ENCODE data around the gene TUT1.
"Not testable (repeated sequence)": the region's sequence is repeated elsewhere in the genome, so short reads cannot be mapped to it uniquely, and the experiment has no call there.

TUT1 gene

DNA sequence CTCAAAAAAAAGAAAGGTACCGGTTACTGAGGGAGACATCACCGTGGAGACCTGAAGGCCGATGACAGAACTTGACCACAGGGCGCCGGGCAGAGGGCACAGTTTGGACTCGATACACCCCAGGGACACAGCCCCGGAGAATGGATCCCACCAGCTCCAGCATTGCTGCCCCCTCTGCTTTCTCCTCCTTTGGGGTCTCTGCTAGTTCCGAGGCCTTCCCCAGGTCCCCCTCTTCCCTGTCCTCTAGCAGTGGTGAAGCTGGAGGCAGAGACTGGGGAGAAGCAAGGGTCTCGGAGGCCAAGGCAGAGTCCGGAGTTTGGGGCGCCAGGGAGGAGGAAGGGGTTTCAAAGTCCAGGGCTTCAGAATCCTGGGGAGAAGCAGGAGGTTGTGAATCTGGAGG lies 12.8 kb downstream of the TUT1 start:
- DNase-seq (ENCODE audit: low read depth, low spot score), result no peak

DNA sequence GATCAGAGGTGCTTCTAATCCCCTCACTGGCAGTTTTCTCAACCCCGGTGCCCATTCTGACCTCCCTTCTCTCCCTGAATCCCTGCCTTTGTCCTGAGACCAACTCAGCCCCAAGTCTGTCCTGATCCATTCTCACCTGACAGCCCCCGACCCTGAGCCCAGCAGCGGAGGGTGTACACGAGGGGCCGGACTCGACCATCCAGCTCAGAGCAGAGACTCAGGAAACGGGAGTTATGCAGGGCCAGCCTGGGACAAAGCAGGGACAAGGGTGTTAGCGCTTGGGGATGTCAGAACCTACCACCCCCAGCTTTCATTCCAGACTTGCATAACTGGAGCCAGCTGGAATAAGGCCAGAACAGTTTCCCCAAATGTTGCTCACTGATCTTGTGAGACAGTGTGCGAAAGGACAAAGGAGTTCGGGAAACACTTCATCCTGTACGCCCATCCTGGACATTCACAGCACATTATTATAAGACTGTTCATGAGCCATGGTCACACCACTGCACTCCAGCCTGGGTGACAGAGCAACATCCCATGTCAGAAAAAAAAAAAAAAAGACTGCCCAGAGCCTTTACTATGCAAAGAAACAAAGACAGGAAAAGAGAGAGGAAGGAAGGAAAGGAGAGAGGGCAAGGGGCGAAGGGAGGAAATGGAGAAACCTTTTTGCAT lies 14.1 kb downstream of the TUT1 start:
- DNase-seq (ENCODE audit: low read depth, low spot score), result no peak

DNA sequence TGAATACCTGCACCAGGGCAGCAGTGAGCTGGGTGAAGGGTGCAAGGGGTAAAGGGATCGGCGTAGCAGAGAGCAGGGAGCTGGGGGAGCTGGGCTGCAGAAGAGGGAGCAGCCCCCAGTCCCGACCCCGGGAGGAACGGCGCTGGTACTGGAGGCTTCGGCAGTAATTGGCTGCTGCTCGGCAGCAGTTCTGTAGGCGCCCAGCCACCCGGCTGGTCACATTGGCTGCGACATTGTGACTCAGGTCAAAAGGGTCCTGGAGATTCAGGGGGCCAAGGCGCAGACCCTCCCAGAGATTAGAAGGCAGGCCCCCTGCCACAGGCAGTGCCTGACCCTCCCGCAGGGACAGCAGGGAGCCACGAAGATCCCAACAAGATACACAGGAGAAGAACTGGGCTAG lies 15.5 kb downstream of the TUT1 start:
- DNase-seq (ENCODE audit: low read depth, low spot score), result no peak

DNA sequence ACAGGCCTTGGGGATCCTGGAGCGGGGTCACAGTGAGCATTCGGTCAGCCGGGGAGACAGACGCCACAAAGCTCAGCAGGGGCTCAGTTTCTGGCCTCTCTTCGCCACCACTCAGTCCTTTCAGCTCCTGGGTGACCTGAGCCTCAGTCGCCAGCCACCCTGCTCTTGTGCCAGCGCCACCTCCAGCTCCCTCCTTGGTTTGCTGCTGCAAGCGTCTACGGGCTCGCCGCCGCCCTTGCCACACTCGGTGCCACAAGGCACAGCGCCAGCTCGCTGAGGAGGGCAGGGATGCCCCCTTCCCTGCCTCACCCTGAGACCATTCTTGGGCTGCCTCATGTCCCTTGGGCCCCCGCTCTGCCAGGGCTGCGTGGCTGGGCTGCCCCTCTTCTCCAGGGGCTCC lies 16.2 kb downstream of the TUT1 start:
- no peak for DNase-seq (ENCODE audit: low read depth, low spot score)

DNA sequence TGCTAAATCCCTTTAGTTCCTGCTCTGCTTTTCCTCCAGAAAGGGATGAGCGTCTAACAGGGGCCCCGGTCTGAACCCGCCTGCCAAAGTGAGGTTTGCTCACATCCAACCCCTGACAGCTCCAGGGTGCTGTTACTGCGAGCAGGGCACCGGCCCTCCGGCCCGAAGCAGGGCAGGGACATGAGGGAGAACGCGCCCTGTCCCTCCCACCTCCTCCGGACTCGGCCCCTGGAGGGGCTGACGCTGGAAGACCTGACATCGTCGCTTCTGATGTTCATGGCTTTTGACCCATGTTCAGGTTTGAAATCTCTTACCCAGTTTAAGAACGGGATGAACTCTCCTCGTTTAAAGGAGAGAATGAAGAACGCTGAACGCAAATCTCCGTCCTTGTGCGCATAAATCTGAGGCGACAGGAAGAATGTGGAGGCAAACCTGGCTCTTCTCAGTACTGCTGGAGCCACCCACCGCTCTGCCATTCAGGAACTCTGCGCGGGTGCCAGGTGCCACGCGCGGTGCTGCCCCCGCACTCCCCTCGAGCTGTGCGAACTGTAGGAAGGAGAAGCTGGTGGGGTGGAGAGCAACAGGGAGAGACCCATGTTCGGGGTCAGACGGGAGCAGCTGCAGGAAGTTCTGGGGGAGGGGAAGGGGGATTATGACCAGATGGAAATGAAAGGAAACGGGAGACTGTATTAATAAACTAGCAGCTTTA lies 16.8 kb downstream of the TUT1 start:
- DNase-seq (ENCODE audit: low read depth, low spot score), result no peak

DNA sequence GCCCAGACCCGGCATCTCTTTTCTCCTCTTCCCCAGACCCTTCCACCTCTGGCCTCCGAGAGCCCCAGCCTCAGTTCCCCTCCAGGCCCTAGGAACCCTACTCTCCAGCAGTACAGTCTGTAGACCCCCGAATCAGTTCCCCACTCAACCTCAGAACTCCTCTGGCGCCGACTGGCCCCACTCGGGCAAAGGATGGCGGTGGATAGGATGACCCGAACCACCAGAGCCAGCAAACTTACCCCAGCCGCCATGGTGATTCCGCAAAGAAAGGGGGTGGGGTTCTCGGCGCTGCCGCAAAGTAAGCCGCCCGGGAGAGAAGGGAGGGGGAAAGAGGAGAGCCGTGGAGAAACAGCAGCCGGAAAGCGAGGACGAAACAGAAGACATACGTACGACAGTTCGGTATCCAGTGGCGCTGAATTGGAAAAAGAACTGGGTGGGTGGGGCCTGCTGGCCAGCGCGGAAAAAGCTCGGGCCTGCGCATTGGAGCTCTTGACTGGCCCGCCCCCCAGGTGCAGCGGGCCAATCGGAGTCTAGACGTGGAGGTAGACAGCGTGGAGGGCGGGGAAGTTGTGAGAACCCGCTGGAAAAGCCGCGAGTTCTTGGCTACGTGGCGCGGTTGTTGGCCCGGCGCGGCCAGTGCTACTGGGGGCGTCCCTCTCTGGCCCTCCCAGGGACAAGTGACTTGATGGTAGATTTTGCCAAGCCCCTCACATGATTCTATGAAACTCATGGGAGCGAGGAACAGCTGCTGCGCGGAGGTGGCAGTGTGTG lies 17.5 kb downstream of the TUT1 start, which contains the start of gene EEF1G:
EEF1G (minus strand) TSS at position 300 of the 771 bp plus-strand sequence; CDS start at position 251, 49 bp downstream.
- DNase-seq (ENCODE audit: low read depth, low spot score), result peak; percentile 99

DNA sequence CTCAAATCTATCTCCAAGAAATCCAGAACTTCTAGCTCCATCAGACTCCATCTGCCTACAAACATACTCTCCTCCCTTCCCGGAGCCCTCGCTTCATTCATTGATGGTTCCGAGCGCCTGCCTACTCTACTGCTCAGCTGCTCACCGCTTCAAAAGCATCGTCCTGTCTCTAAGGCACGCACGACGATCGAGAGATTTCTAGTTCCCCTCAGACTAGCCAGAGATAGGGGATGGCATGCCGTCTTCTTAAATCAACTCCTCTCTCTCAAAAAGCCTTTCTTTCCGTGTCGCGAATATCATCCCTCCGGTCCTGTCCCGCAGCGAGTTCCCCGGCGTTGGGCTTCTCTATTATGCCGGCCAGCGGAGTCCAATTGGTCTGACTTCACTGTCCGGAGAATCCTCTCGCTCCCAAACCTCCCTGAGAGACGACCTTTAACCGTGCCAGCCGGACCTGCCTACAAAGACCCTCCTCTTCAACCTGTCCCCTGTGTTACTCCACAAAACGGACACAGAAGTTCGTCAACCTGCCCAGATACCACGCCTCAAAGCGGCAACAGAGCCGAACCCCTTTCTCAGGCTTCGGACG lies 18.2 kb downstream of the TUT1 start:
- DNase-seq (ENCODE audit: low read depth, low spot score), result no peak

DNA sequence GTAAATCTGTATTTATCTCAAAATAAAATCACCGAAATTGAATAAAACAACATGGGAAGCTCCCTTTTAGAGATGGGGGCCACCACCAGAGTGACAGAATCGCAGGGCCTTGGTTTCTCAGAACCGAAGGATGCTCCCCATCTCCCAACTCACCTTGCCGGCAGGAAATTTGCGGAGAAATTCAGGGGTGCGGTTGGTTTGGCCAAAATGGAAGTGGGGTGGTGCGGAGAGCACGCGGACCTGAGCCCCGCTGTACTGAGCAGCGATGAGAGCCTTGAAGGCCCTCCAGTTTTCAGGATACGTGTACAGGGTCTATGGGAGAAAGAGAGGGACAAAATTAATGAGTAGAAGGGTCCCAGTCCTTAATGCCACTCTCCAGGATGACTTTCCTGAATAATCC lies 18.9 kb downstream of the TUT1 start:
- no peak for DNase-seq (ENCODE audit: low read depth, low spot score)

DNA sequence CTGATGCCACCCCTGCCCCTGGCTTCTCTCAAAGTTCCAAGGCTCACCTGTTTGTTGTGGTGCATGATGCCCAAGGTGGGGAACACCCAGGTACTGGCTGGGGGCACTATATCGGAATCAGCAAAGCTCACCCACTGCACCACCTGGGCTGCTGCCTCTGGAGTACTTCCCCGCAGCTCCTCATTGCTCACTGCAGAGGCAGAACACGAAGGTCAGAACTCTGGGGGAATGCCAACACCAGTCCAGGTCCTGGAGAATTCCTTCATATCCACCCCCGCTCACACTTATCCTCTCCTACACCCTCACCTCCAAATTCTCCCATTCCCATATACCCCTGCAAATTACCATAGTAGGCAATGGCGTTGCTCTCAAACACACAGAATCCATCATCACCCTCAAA lies 19.8 kb downstream of the TUT1 start:
- not testable (repeated sequence) for DNase-seq (ENCODE audit: low read depth, low spot score)

DNA sequence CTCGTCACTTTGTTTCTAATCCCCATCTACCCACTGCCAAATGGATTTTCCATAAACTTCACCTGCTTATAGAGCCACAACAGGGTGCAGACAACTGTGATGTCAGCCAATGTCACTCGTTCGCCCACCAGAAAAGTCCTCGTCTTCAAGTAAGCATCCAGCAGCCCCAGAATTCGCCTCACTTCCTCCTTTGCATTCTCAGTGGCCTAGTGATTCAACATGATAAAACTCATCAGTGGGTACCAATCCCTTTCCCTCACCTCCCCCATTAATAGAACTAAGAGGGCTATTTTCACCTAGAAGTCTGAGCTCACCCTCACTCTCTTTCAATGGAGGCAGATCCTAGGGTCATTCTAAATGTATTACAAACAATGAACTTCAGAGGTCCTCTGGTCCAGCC lies 20.4 kb downstream of the TUT1 start:
- not testable (repeated sequence) for DNase-seq (ENCODE audit: low read depth, low spot score)

DNA sequence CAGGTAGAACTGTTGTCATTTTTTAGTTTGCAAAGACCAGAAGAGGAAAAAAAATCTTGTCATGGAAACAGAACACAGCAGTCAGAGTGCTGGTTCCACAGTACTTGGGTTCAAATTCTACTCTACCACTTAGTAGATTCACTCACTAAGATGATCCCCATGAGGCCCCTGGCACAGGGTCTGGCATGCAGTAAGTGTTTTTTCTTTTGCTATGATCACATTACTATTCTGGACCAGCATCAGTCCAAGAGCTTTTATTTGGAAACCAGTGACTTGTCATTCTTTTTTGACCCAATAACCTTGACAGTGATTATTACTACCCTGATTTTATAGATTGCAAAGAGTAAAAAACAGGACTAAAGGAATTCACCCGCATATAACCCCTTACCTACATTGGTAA lies 21.7 kb downstream of the TUT1 start:
- no peak for DNase-seq (ENCODE audit: low read depth, low spot score)

DNA sequence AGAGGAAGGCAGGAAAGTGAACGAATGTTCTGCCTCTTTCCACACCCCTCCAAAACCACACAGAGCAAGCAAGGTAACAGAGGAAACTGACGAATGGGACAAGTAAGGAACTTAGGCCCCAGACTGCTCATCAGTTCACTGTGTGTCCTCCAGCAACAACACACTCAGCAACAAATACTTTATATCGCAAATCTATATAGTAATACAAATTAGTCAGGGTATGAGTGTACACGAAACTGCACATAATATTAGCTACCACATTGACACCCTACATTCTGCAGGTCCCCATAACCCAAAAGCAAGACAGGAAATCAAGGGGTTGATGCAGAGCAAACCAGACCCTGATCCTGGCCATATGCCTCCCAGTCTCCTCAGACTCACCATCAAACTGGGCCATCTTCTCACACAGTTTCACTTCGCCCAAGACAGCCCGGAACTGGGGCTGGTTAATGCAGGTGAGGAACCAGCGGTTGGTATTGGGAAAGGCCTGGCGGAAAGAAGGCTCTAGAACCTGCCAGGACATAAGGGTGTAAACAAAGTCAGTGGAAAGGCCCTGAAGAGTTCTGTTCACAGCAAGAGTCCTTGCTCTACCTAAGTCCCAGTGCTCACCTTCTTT lies 24.2 kb downstream of the TUT1 start:
- no peak for DNase-seq (ENCODE audit: low read depth, low spot score)

DNA sequence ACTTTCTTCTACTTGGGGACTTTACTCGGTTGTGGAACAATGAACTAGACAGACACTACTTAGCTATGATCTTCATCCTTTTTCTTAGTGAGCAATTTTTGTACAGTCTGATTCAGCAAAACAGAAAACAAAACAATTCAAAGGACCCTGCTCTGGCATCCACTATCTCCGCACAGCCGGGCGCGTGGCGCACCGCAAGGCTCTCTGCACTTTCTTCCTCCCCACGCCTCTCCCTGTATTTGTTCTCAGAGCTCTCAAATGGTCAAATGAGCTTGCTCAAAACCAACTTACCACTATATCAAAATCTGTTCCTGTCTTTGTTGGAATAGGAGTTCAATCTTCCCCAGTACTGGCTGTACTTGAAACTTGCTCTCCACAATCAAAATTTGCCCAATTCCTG lies 25.1 kb downstream of the TUT1 start:
- no peak for DNase-seq (ENCODE audit: low read depth, low spot score)

DNA sequence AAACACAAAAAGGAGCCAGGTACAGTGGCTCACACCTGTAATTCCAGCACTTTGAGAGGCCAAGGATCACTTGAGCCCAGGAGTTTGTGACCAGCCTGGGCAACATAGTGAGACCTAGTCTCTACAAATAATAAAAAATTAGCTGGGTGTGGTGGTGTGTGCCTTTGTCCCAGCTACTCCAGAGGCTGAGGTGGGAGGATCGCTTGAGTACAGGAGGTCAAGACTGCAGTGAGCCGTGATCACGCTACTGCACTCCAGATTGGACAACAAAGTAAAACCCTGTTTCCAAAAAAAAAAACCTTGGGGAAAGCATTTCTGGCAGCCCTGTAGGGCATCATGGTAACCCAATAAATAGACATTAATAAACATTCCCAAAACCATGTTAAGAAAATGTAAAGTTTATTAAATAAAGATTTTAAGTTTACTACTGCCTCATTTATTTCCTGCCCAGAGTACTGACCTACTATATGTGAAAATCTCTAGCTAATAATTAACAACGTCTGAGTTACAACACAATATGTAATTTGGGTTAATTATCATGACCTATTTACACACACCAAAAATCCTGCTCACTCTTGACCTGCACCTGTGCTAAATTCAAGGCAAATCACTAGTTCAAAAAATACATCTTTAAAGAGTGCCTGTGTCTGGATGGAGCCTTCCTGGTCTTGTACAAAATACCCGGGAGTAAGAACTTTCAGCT lies 26.1 kb downstream of the TUT1 start:
- no peak for DNase-seq (ENCODE audit: low read depth, low spot score)

DNA sequence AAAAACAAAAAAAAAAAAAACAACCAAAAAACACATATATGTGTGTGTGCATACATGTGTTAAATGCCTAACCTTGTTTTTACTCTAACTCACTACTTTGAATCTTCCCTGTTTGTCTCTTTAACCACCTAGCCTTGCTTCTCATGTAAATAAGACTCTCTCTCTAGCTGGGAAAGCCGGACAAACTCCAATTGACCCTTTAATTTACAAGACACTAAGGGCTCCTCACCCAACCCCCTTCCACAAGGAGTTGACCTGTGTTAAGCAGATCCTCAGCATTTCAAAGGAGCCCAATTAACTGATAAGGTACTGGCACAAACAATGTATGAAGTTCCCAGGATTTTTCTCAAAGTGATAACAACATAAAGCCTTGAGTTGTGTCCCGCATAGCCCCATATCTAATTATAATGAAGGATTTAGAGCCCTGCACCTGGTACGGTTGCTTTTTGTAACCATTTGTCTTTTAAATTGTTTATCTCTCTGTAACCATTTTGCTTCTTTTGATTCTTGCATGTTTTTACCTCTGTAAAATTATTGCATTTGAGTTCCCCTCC lies 29.6 kb downstream of the TUT1 start:
- not testable (repeated sequence) for DNase-seq (ENCODE audit: low read depth, low spot score)

DNA sequence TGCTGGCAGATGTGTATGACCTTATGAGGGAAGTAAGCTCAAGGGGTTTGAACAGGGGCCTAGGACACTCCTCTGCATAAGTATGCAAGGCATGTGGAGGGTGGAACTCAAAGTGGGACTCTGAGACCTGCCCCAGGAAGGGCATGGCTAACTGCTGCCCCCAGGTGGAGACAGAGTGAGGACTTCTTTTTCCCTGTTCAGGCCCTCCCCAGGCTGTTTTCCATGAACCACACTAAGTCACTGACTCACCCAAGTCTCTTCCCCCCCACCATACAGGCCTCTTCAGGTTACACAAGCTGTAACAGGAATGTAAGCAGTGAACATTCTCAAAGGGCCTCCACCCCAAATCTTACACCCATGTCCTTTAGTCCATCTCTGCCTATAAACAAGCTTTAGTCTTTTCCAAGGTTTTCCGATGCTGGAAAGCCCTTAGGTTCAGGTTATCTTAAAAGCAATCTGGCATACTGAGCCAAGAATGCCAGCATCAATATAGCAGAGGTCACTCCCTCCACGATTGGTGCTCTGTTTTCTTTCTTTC lies 30.7 kb downstream of the TUT1 start:
- peak; percentile 72 for DNase-seq (ENCODE audit: low read depth, low spot score)

DNA sequence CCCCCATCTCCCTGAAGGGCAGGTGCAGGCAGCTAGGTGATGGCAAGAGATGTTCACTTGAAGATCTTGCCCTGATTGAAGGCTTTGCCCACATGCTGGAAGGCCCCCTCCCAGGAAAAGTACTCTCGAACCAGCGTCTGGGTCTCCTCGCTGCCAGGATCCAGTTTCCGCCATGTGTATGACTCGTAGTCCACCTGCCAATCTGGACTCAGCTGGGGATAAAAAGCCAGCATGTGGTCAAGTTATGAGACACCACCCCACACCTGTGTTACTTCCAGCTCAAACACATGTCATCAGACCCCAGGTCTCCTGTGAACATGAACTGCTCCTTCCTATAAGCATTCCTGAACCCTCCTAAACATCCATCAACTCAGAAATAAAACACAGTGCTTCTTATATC lies 31.7 kb downstream of the TUT1 start:
- DNase-seq (ENCODE audit: low read depth, low spot score), result not testable (repeated sequence)

DNA sequence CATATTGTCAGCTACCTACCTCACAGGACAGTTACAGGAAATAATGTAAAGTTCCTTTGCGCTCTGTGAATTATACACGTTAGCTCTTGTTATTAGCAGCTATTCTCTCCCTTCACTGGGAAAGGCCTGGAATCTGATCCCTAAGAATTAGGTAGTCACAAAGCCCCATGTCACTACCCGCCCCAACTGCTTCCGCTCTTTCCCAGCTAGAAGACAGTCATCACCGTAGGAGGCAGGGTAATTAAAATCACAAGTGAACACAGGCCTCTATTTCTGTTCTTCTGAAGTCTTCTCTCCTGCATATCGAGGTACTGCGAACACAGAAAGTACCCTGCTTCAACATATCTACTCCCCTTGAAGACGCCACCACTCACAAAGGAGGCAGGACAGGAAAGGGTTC lies 32.1 kb downstream of the TUT1 start:
- no peak for DNase-seq (ENCODE audit: low read depth, low spot score)

DNA sequence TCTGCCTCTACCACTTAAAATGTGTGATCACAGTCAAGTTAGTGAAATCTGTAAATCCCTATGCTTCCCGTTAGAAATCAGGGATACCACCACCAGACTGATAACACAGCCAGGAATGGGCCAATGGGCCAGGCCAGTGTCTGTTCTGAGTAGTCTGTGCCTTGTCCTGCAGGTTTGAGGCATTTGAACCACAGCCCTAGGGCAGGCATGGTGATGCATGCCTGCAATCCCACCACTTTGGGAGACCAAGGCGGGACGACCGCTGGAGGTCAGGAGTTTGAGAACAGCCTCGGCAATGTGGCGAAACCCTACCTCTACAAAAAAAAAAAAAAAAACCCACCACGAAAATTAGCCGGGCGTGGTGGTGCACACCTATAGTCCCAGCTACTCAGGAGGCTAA lies 32.7 kb downstream of the TUT1 start:
- no peak for DNase-seq (ENCODE audit: low read depth, low spot score)

DNA sequence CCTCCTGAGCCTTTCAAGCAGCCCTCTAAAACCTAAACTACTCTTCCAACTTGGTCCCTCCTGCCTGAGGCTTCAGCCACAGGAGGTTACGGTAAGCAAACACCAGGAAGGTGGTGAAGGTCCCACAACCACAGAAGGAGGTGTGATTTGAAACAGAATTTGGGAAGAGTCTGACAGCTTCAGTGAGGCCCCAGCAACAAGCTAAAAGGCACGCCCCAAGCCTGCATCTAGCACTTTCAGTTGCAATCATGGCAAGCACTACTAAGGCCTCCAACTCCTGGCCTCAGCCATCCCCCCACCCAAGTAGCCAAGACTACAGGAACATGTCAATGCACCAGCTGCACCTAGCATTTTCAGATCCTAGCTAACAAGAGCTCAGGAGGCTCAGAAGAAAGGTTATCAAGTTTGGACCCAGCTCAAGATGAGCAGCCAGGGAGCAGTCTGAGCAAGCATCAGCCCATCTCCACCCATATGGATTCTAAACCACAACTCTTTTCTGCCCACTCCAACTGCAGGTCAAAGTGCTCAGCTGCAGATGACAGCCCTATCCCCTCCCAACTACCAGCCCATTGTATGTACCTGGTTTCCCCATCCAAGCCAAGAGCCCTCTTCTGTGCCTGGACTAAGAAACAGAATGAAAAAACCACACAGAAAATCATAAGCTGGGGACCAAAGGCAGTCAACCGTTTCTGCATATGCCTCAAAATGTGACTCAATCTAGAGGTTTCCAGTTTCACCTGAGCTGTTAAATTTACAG lies 34.3 kb downstream of the TUT1 start:
- no peak for DNase-seq (ENCODE audit: low read depth, low spot score)

All from brain pericyte (primary cell).